Stimulated activated effector memory CD8-positive, alpha-beta T cell treated with anti-CD3 and anti-CD28 coated beads, Interleukin-12 subunit alpha, Interleukin-12 subunit beta, amount 100 ng/mL, for 72 hours (primary cell): ENCODE results near the gene LAMC2.
A peak's percentile ranks its signal among the peaks of the same experiment; 100 is the strongest.
"Not testable (repeated sequence)": the region's sequence is repeated elsewhere in the genome, so short reads cannot be mapped to it uniquely, and the experiment has no call there.

ENCODE experiments used
- ATAC-seq: fragments of 150-1000 bp; cut with Tn5 transposase; 2 replicates; pipeline ENCODE4 v1.10.0; 2021
- DNase-seq, 2 donors: peaks; one replicate each; pipeline ENCODE4 v3.0.0; 2021 to 2022; ENCODE audit warnings: low spot score in 2 of 2
- H3K27ac Mint-ChIP-seq: one replicate; pipeline ENCODE4 v1.8.0; 2022; ENCODE audit warnings: mild to moderate bottlenecking, mixed read lengths
- H3K36me3 Mint-ChIP-seq: one replicate; pipeline ENCODE4 v1.8.0; 2022; ENCODE audit warnings: mild to moderate bottlenecking, mixed read lengths
- H3K4me1 Mint-ChIP-seq: one replicate; pipeline ENCODE4 v1.8.0; 2022; ENCODE audit warnings: mixed read lengths
- H3K4me3 Mint-ChIP-seq: one replicate; pipeline ENCODE4 v1.8.0; 2022; ENCODE audit warnings: mild to moderate bottlenecking, mixed read lengths
- H3K9me3 Mint-ChIP-seq: one replicate; pipeline ENCODE4 v1.8.0; 2022; ENCODE audit warnings: mixed read lengths

Gene LAMC2

DNA sequence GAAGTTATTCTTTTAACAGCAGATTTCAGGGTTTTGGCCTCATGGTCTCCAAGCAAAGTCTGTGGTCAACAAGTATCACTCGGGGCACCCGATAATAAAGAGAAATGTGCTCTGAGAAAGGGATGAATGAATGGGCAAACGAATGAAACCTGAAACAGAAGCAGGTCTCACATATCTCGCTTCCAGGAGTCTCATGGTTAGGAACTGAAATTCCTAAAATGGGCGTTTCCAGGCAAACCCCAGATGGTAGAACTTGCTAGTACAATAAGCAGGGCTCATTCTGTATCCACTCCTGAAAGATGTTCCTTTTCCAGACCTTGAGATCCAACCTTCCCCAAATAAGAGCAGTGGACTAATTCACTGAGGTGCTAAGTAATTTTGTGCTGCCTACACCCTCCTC is 87.2 kb downstream of the LAMC2 start:
- H3K4me3 Mint-ChIP-seq = no peak overlapping the region
- no peaks in the 10 kb centered on the region for H3K36me3 Mint-ChIP-seq
- H3K27ac Mint-ChIP-seq = no peak overlapping the region
- no peak for ATAC-seq
- no peak for DNase-seq
- no peaks in the 10 kb centered on the region for H3K9me3 Mint-ChIP-seq
- no peaks in the 10 kb centered on the region for H3K4me1 Mint-ChIP-seq

DNA sequence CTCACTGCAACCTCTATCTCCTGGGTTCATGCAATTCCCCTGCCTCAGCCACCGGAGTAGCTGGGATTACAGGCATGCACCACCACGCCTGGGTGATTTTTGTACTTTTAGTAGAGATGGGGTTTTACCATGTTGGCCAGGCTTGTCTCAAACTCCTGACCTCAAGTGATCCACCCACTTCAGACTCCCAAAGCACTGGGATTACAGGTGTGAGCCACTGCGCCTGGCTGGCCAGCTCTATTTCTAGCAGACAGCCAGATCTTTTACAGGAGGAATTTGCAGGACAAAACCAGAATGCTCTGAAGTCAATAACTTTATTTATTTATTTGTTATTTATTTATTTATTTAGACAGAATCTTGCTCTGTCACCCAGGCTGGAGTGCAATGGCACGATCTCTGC is 87.9 kb downstream of the LAMC2 start:
- not testable (repeated sequence) for H3K4me3 Mint-ChIP-seq, H3K4me1 Mint-ChIP-seq, H3K9me3 Mint-ChIP-seq, ATAC-seq, H3K36me3 Mint-ChIP-seq, H3K27ac Mint-ChIP-seq, DNase-seq

DNA sequence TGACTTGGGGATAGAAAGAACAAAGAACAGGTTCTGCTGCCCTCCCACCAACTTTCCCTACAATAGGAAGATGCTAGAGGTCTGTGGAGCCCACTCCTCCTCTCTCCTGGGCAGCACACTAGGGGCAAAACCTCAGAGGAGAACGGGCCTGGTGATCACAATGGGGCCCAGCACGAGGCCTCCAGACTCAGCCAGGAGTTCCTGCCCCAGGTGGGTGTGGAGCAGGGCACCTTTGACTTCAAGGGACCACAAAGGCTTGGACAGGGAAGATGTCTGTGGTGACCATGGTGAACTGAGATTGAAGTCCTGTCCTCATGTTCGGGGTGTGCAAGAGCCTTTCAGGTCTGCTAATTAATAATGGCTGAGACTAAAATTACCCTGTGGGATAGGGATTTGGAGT is 88.8 kb downstream of the LAMC2 start:
- Mint-ChIP-seq H3K27ac (no peak overlapping the region), H3K36me3 (no peaks in the 10 kb centered on the region), H3K4me1 (no peaks in the 10 kb centered on the region), H3K4me3 (no peak overlapping the region), H3K9me3 (no peaks in the 10 kb centered on the region)
- ATAC-seq (no peak), DNase-seq (no peak)

- ATAC-seq (no peak), DNase-seq (no peak)
- Mint-ChIP-seq H3K36me3 (no peaks in the 10 kb centered on the region), H3K4me1 (no peaks in the 10 kb centered on the region), H3K9me3 (no peaks in the 10 kb centered on the region), H3K27ac (no peak overlapping the region), H3K4me3 (no peak overlapping the region)
Measured at GRCh38 chr1:183275322-183275721, 89.3 kb downstream of the LAMC2 start.

DNA sequence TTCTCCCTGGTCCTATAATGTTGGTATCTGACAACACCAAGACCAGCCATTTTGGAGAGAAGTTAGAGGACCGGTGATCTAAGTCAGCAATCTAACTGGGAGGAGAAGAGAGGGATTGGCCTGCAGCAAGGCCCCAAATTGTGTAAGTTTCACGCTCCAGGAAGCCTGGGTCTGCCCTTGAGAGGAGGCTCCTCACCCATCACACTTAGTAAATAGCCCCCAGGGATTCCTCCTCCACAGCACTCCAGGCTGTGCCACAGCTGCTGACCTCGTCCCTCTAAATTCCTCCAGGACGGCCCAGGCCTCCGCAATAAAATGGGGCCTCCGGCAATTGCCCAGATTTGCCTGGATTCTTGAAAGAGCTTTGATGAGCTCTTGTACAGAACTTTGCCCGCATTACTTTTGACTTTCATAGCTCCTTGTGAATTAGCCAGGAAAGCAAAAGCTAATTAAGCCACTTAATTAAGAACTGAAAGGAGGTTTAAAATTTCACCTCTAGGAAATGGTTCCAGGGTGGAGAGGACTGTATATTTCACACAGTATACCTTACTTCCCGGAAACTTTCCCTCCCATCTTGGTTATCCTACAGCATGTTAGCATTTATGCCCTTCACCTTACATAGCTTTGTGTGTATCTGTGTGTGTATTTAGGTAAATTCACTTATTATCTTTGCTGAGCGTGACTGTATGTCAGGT is 90.5 kb downstream of the LAMC2 start:
- ATAC-seq (no peak), DNase-seq (no peak)
- H3K4me1 Mint-ChIP-seq = no peaks in the 10 kb centered on the region
- H3K9me3 Mint-ChIP-seq = no peaks in the 10 kb centered on the region
- no peak overlapping the region for H3K4me3 Mint-ChIP-seq
- H3K27ac Mint-ChIP-seq = no peak overlapping the region
- H3K36me3 Mint-ChIP-seq = no peaks in the 10 kb centered on the region

- ATAC-seq (no peak), DNase-seq (no peak)
- Mint-ChIP-seq H3K9me3 (no peaks in the 10 kb centered on the region), H3K4me1 (no peaks in the 10 kb centered on the region), H3K27ac (no peak overlapping the region), H3K36me3 (no peaks in the 10 kb centered on the region), H3K4me3 (no peak overlapping the region)
Measured at GRCh38 chr1:183277821-183278738, 92.0 kb downstream of the LAMC2 start.

DNA sequence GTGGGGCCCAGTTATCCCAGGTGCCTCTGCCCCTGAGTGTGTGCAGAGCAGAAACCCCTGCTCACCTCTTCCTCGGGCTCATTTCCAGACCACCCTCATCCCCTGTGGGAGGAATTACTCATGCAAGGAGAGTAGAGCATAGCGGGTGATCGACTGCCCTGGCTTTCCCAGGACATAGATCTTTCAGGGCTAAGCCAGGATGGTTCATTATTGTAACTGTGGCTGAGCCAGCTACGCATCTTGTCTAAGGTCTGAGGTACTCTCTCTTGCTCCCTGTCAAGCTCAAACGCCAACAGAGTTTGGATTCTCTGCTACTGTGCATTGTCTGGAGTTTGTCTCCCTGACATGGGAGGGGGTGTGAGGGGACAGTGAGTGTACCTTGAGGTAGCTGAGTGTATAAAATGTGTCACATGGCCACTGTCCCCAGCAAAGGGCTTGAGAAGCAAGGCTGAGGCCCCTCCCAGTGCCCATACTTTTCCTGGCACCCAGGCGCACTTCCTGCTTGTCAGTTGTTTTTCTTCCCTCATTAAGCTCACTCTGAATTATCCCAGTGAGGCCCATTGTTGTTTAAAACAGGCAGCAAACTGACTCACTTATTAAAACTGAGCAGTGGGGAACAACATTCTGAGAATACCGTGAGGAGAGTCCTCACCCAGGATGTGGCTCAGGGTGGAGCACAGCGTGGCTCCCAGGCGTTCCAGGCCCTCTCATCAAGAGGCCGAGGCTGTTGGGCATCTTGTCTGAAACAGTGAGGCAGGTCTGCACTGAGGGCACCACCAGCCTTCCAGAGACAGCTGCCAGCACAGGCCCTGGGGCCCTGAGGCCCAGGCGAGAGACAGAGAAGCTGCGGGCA is 92.9 kb downstream of the LAMC2 start:
- no peak overlapping the region for H3K4me3 Mint-ChIP-seq
- no peak overlapping the region for H3K27ac Mint-ChIP-seq
- H3K36me3 Mint-ChIP-seq = no peaks in the 10 kb centered on the region
- ATAC-seq = no peak
- DNase-seq = no peak
- no peaks in the 10 kb centered on the region for H3K4me1 Mint-ChIP-seq
- no peaks in the 10 kb centered on the region for H3K9me3 Mint-ChIP-seq

GRCh38 chr1:183279835-183280234 is 93.8 kb downstream of the LAMC2 start:
- DNase-seq = no peak
- H3K4me3 Mint-ChIP-seq = no peak overlapping the region
- H3K36me3 Mint-ChIP-seq = no peaks in the 10 kb centered on the region
- no peaks in the 10 kb centered on the region for H3K4me1 Mint-ChIP-seq
- H3K9me3 Mint-ChIP-seq = no peaks in the 10 kb centered on the region
- ATAC-seq = no peak
- no peak overlapping the region for H3K27ac Mint-ChIP-seq

DNA sequence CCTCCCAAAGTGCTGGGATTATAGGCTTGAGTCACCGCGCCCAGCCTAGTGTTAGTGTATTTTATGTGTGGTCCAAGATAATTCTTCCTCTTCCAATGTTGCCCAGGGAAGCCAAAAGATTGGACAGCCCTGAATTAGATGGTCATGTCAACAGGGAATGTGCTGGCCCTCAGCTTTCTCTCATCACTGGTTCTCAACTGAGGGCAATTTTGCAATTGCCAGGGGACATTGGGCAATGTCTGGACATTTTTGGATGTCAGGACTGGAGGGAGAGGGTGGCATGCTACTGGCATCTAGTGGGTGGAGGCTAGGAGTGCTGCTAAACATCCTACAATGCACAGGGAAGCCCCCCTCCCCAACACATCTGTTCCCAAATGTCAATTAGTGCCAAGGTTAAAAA is 95.0 kb downstream of the LAMC2 start:
- no peaks in the 10 kb centered on the region for H3K36me3 Mint-ChIP-seq

DNA sequence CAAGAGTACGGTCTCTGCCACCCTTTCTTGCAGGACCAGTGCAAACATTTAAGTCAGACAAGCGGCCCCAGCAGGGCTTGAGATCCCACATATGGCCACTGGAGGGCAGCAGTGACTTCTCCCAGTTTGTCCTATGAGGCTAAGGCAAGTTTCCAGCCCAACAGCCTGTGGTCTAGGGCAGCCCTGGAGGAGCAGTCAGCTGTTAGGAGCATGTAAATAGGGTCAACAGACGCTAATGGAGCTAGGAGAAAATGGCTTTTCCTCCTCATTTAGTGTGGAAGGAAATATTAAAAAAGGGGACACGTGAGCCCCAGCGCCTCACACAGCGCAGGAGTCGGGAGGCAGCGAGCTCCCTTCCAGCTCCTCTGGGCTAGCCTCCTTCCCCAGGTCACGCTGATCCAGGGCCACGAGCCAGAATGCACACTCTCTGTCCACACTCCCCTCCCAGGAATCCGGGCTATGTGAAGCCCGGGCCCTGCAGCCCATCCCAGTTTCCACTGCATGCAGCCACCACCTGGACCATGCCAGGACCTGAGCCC is 95.6 kb downstream of the LAMC2 start:
- H3K4me1 Mint-ChIP-seq = no peaks in the 10 kb centered on the region
- no peak overlapping the region for H3K4me3 Mint-ChIP-seq
- H3K36me3 Mint-ChIP-seq = no peaks in the 10 kb centered on the region
- H3K27ac Mint-ChIP-seq = no peak overlapping the region
- DNase-seq (peak; percentile 46 to 81), ATAC-seq (peak; percentile 68)
- H3K9me3 Mint-ChIP-seq = no peaks in the 10 kb centered on the region

More for the DNA sequence above, 95.0 kb downstream of the LAMC2 start:
- no peak for DNase-seq
- Mint-ChIP-seq H3K4me1 (no peaks in the 10 kb centered on the region), H3K27ac (no peak overlapping the region), H3K4me3 (no peak overlapping the region), H3K9me3 (no peaks in the 10 kb centered on the region)
- ATAC-seq = no peak

- H3K9me3 Mint-ChIP-seq = no peaks in the 10 kb centered on the region
- no peaks in the 10 kb centered on the region for H3K36me3 Mint-ChIP-seq
- H3K27ac Mint-ChIP-seq = no peak overlapping the region
- DNase-seq (no peak), ATAC-seq (no peak)
- H3K4me1 Mint-ChIP-seq = no peaks in the 10 kb centered on the region
- no peak overlapping the region for H3K4me3 Mint-ChIP-seq
Measured at GRCh38 chr1:183282101-183282855, 96.2 kb downstream of the LAMC2 start.

GRCh38 chr1:183283286-183283685 is 97.2 kb downstream of the LAMC2 start:
- ATAC-seq (no peak), DNase-seq (no peak)
- Mint-ChIP-seq H3K4me1 (no peaks in the 10 kb centered on the region), H3K4me3 (no peak overlapping the region), H3K27ac (no peak overlapping the region), H3K36me3 (no peaks in the 10 kb centered on the region), H3K9me3 (no peaks in the 10 kb centered on the region)

DNA sequence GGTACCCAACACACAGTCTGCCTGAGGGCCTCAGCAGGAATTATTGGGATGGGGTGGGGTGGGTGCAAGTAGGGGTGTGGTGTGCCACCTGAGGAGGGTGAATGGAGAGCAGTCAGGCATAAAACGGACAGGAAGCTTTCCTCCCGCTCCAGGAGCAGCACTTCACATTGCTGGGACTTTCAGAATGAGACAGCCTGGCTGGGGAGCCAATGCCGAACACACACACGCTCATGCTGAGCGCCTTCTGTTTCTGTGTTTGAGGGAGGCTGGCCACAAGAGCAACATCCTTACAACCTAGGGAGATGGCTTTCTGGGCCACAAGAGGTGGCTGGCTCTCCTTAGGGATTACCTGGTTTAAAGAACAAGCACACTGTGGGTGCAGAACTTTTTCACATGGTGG is 98.0 kb downstream of the LAMC2 start:
- ATAC-seq (no peak), DNase-seq (no peak)
- Mint-ChIP-seq H3K4me3 (no peak overlapping the region), H3K9me3 (no peaks in the 10 kb centered on the region), H3K36me3 (no peaks in the 10 kb centered on the region), H3K27ac (no peak overlapping the region), H3K4me1 (no peaks in the 10 kb centered on the region)

DNA sequence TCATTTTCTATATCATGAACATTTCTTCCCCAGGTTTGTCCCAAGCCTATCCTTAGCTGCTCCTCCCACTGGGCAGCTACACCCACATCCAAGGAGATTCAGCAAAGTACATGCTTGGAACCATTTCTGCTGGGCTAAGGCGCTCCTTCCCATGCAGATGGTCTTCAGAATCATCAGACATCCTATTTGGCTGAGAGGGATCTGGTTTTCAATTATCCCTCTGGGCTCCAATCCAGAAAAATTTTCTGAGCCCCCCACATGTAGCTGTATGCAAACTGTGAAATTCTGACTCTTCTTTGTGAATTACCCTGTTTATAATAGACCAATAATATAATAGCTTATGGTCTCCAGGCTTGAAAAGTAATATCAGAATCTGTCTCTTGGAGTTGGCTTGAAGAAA is 99.2 kb downstream of the LAMC2 start:
- ATAC-seq = no peak
- Mint-ChIP-seq H3K36me3 (no peaks in the 10 kb centered on the region), H3K4me1 (no peaks in the 10 kb centered on the region), H3K9me3 (no peaks in the 10 kb centered on the region), H3K27ac (no peak overlapping the region), H3K4me3 (no peak overlapping the region)
- DNase-seq = no peak

GRCh38 chr1:183285746-183286145 is 99.7 kb downstream of the LAMC2 start:
- DNase-seq (no peak), ATAC-seq (no peak)
- Mint-ChIP-seq H3K36me3 (no peaks in the 10 kb centered on the region), H3K4me1 (no peaks in the 10 kb centered on the region), H3K9me3 (no peaks in the 10 kb centered on the region), H3K27ac (no peak overlapping the region), H3K4me3 (no peak overlapping the region)
